HG03064 (cell line): ENCODE results near the gene DMAC2.
"Not testable (repeated sequence)": the region's sequence is repeated elsewhere in the genome, so short reads cannot be mapped to it uniquely, and the experiment has no call there.

ENCODE experiments used
- ATAC-seq: cut with Tn5 transposase; IDR thresholded peaks from one replicate; pipeline ENCODE4 v1.9.1; 2021; ENCODE audit warnings: low read depth; ENCODE audit not compliant: unreplicated experiment

Gene DMAC2

GRCh38 chr19:41443813-41444455, 4.2 kb upstream of the DMAC2 start:
- ATAC-seq: no peak

- ATAC-seq: no peak
These were observed 3.0 kb upstream of the DMAC2 start, which contains the start of gene ERICH4 for GRCh38 chr19:41442473-41443355. ERICH4 (plus strand) TSS chr19:41443156; CDS start chr19:41443170, 14 bp downstream.

GRCh38 chr19:41441321-41441945, 1.7 kb upstream of the DMAC2 start:
- ATAC-seq: no peak

- ATAC-seq: no peak
These were observed 1.7 kb downstream of the DMAC2 start for GRCh38 chr19:41437944-41438574.

GRCh38 chr19:41436674-41436951, 3.1 kb downstream of the DMAC2 start:
- ATAC-seq: no peak

- no peak for ATAC-seq
These were observed 3.6 kb downstream of the DMAC2 start for GRCh38 chr19:41435936-41436673.

GRCh38 chr19:41435376-41435775, 4.3 kb downstream of the DMAC2 start:
- not testable (repeated sequence) for ATAC-seq

- ATAC-seq: no peak
These were observed 5.3 kb downstream of the DMAC2 start for GRCh38 chr19:41434450-41434849.

- no peak for ATAC-seq
These were observed 6.5 kb downstream of the DMAC2 start for GRCh38 chr19:41433171-41433570.

GRCh38 chr19:41431426-41432386, 8.0 kb downstream of the DMAC2 start:
- ATAC-seq: no peak

GRCh38 chr19:41430922-41431321, 8.8 kb downstream of the DMAC2 start:
- ATAC-seq: no peak

- ATAC-seq: no peak
These were observed 11.2 kb downstream of the DMAC2 start for GRCh38 chr19:41428481-41428859.

GRCh38 chr19:41427647-41428480, 11.8 kb downstream of the DMAC2 start:
- ATAC-seq: no peak

- ATAC-seq: no peak
These were observed 12.6 kb downstream of the DMAC2 start, which contains the start of gene B3GNT8 for GRCh38 chr19:41426952-41427646. B3GNT8 (minus strand) TSS chr19:41427374; CDS start chr19:41426778, 596 bp downstream.

GRCh38 chr19:41426116-41426841, 13.4 kb downstream of the DMAC2 start:
- ATAC-seq: no peak

- ATAC-seq: no peak
These were observed 14.3 kb downstream of the DMAC2 start for GRCh38 chr19:41425174-41426115.
